MM.1S (cell line): ENCODE results near the gene HDGFL3.
A peak's percentile ranks its signal among the peaks of the same experiment; 100 is the strongest.

Experiments used
- DNase-seq: peaks from one replicate; pipeline ENCODE4 v3.0.0-alpha.2; 2015
- H2AFZ ChIP-seq: fragments of 300-600 bp; sonication (generic); 2 replicates; pipeline ENCODE4 v1.6.0; 2016; ENCODE audit warnings: antibody characterized with exemption, low read length
- H3F3A ChIP-seq: fragments of 300-600 bp; sonication (generic); 2 replicates; pipeline ENCODE4 v1.6.1; 2016; ENCODE audit warnings: mild to moderate bottlenecking, antibody characterized with exemption, low read length, moderate library complexity, mixed read lengths; ENCODE audit not compliant: insufficient read depth
- H3K27ac ChIP-seq: fragments of 300-600 bp; sonication (generic); 2 replicates; pipeline ENCODE4 v1.5.1; 2016; ENCODE audit warnings: mild to moderate bottlenecking, low read length
- H3K27me3 ChIP-seq: fragments of 300-600 bp; sonication (generic); replicated peaks from 2 replicates; pipeline ENCODE4 v1.6.0; 2016; ENCODE audit warnings: low read length; ENCODE audit not compliant: insufficient read depth
- H3K36me3 ChIP-seq: fragments of 300-600 bp; sonication (generic); replicated peaks from 2 replicates; pipeline ENCODE4 v1.6.1; 2016; ENCODE audit warnings: mild to moderate bottlenecking, low read length, mixed read lengths; ENCODE audit not compliant: insufficient read depth
- H3K4me1 ChIP-seq: fragments of 300-600 bp; sonication (generic); 2 replicates; pipeline ENCODE4 v1.6.1; 2016; ENCODE audit warnings: low read length, mixed read lengths
- H3K4me2 ChIP-seq: fragments of 300-600 bp; sonication (generic); 2 replicates; pipeline ENCODE4 v1.6.0; 2016; ENCODE audit warnings: low read depth, low read length
- H3K4me3 ChIP-seq: fragments of 300-600 bp; sonication (generic); 2 replicates; pipeline ENCODE4 v1.5.1; 2016; ENCODE audit warnings: low read length, mixed read lengths
- H3K79me2 ChIP-seq: fragments of 300-600 bp; sonication (generic); 2 replicates; pipeline ENCODE4 v1.6.1; 2016; ENCODE audit warnings: mixed run types, low read length, mixed read lengths
- H3K9ac ChIP-seq: fragments of 300-600 bp; sonication (generic); 2 replicates; pipeline ENCODE4 v1.6.1; 2016; ENCODE audit warnings: low read length, mixed read lengths
- H3K9me2 ChIP-seq: fragments of 300-600 bp; sonication (generic); replicated peaks from 2 replicates; pipeline ENCODE4 v1.6.1; 2016; ENCODE audit warnings: mild to moderate bottlenecking, low read length, mixed read lengths; ENCODE audit not compliant: insufficient read depth
- H3K9me3 ChIP-seq: fragments of 300-600 bp; sonication (generic); replicated peaks from 2 replicates; pipeline ENCODE4 v1.6.1; 2016; ENCODE audit warnings: mild to moderate bottlenecking, low read length, mixed read lengths; ENCODE audit not compliant: insufficient read depth
- H4K20me1 ChIP-seq: fragments of 300-600 bp; sonication (generic); 2 replicates; pipeline ENCODE4 v1.6.1; 2016; ENCODE audit warnings: mild to moderate bottlenecking, low read length, moderate library complexity, mixed read lengths; ENCODE audit not compliant: insufficient read depth
- CTCF ChIP-seq: fragments of 300-600 bp; sonication (generic); IDR thresholded peaks from 2 replicates; pipeline ENCODE4 v1.5.1; 2016; ENCODE audit warnings: antibody characterized with exemption, low read length, mixed read lengths
- EZH2 ChIP-seq: fragments of 300-600 bp; sonication (generic); optimal IDR thresholded peaks from 2 replicates; pipeline ENCODE3; 2017; ENCODE audit warnings: low read depth, mild to moderate bottlenecking, antibody characterized with exemption, low read length, mixed read lengths
- EZH2phosphoT487 ChIP-seq: fragments of 300-600 bp; sonication (generic); IDR thresholded peaks from 2 replicates; pipeline ENCODE4 v1.6.1; 2018; ENCODE audit warnings: antibody characterized with exemption, low read length

Gene HDGFL3

GRCh38 chr15:83207009-83207659 lies 489 bp downstream of the HDGFL3 start:
- H3K27me3 ChIP-seq = peaks cover 35% of the 10 kb centered on the region
- H3K4me1 ChIP-seq = no peaks in the 10 kb centered on the region
- H3K4me3 ChIP-seq = peak overlapping the region; percentile 58
- H3K79me2 ChIP-seq = no peaks in the 10 kb centered on the region
- H3F3A ChIP-seq = no peaks in the 10 kb centered on the region
- H2AFZ ChIP-seq = peak overlapping the region; percentile 61
- H3K27ac ChIP-seq = no peak overlapping the region
- H4K20me1 ChIP-seq = no peaks in the 10 kb centered on the region
- DNase-seq = peak; percentile 8
- no peak overlapping the region for H3K9ac ChIP-seq
- H3K9me3 ChIP-seq = no peaks in the 10 kb centered on the region
- no peaks in the 10 kb centered on the region for H3K9me2 ChIP-seq
- H3K4me2 ChIP-seq = peak overlapping the region; percentile 67
- H3K36me3 ChIP-seq = no peaks in the 10 kb centered on the region
- no peak for TF ChIP-seq EZH2
- no peak for TF ChIP-seq EZH2phosphoT487
- no peak for TF ChIP-seq CTCF

GRCh38 chr15:83206526-83207008 lies 1.1 kb downstream of the HDGFL3 start:
- H3K79me2 ChIP-seq = no peaks in the 10 kb centered on the region
- H2AFZ ChIP-seq = peak overlapping the region; percentile 61; the same call in 1 of the 2 replicates
- no peak overlapping the region for H3K27ac ChIP-seq
- H3K27me3 ChIP-seq = peaks cover 35% of the 10 kb centered on the region
- H4K20me1 ChIP-seq = no peaks in the 10 kb centered on the region
- H3K36me3 ChIP-seq = no peaks in the 10 kb centered on the region
- H3K4me1 ChIP-seq = no peaks in the 10 kb centered on the region
- no peaks in the 10 kb centered on the region for H3F3A ChIP-seq
- H3K9me2 ChIP-seq = no peaks in the 10 kb centered on the region
- H3K9ac ChIP-seq = no peak overlapping the region
- peak overlapping the region; percentile 67; the same call in 1 of the 2 replicates for H3K4me2 ChIP-seq
- no peaks in the 10 kb centered on the region for H3K9me3 ChIP-seq
- no peak for DNase-seq
- peak overlapping the region; percentile 58 for H3K4me3 ChIP-seq
- TF ChIP-seq CTCF = no peak
- no peak for TF ChIP-seq EZH2phosphoT487
- no peak for TF ChIP-seq EZH2

GRCh38 chr15:83205725-83206324 lies 1.8 kb downstream of the HDGFL3 start:
- Histone ChIP-seq H4K20me1 (no peaks in the 10 kb centered on the region), H3K27ac (no peak overlapping the region), H2AFZ (no peak overlapping the region), H3K79me2 (no peaks in the 10 kb centered on the region), H3K4me1 (no peaks in the 10 kb centered on the region; the same call in 1 of the 2 replicates), H3F3A (no peaks in the 10 kb centered on the region), H3K27me3 (peaks cover 35% of the 10 kb centered on the region), H3K4me3 (no peak overlapping the region), H3K36me3 (no peaks in the 10 kb centered on the region), H3K9me3 (no peaks in the 10 kb centered on the region), H3K9me2 (no peaks in the 10 kb centered on the region), H3K4me2 (no peak overlapping the region), H3K9ac (no peak overlapping the region)
- no peak for DNase-seq
- TF ChIP-seq EZH2phosphoT487 = no peak

- Histone ChIP-seq H3K79me2 (no peaks in the 10 kb centered on the region), H3K9ac (no peak overlapping the region), H3F3A (peaks cover 7% of the 10 kb centered on the region; the same call in 1 of the 2 replicates)
Measured at GRCh38 chr15:83204697-83205096, 2.9 kb downstream of the HDGFL3 start.

More at GRCh38 chr15:83204697-83205096, 2.9 kb downstream of the HDGFL3 start:
- Histone ChIP-seq H3K36me3 (no peaks in the 10 kb centered on the region), H4K20me1 (no peaks in the 10 kb centered on the region), H3K27ac (no peak overlapping the region), H3K4me2 (no peak overlapping the region), H3K4me1 (peaks cover 6% of the 10 kb centered on the region), H3K9me3 (no peaks in the 10 kb centered on the region), H3K9me2 (no peaks in the 10 kb centered on the region), H3K27me3 (peaks cover 35% of the 10 kb centered on the region), H2AFZ (no peak overlapping the region), H3K4me3 (no peak overlapping the region)
- no peak for TF ChIP-seq EZH2
- TF ChIP-seq CTCF = no peak
- no peak for TF ChIP-seq EZH2phosphoT487
- DNase-seq = no peak
